Measurements from ENCODE around the gene ZFAND2B.
"Not testable (repeated sequence)": the region's sequence is repeated elsewhere in the genome, so short reads cannot be mapped to it uniquely, and the experiment has no call there.

Gene ZFAND2B

GRCh38 chr2:219252570-219252899 is 46.0 kb downstream of the ZFAND2B start:
- no peak for DNase-seq

GRCh38 chr2:219252900-219253752 is 46.5 kb downstream of the ZFAND2B start, which contains the start of gene TUBA4B:
TUBA4B (plus strand) TSS chr2:219253243; CDS start chr2:219253408, 165 bp downstream.
- DNase-seq: no peak

- peak; percentile 29 to 46 for DNase-seq
Observed at GRCh38 chr2:219253753-219254589, 47.4 kb downstream of the ZFAND2B start, which contains the start of gene TUBA4A. TUBA4A (minus strand) TSS chr2:219253918; CDS start chr2:219253858, 60 bp downstream.

GRCh38 chr2:219254590-219255201 is 48.1 kb downstream of the ZFAND2B start:
- no peak for DNase-seq

- DNase-seq: not testable (repeated sequence)
Observed at GRCh38 chr2:219258942-219259341, 52.4 kb downstream of the ZFAND2B start.

Measured in NCI-H187 (cell line).